ENCODE results near the gene TP63.
"Not testable (repeated sequence)": the region's sequence is repeated elsewhere in the genome, so short reads cannot be mapped to it uniquely, and the experiment has no call there.

The TP63 gene

GRCh38 chr3:189626286-189626685, 4.9 kb upstream of the TP63 start:
- no peak for DNase-seq

- DNase-seq: no peak
Observed at GRCh38 chr3:189629803-189630455, 1.3 kb upstream of the TP63 start.

GRCh38 chr3:189630767-189631372, 319 bp upstream of the TP63 start:
- DNase-seq: no peak

- DNase-seq: no peak
Observed at GRCh38 chr3:189631409-189631808, 220 bp downstream of the TP63 start.

- no peak for DNase-seq
Observed at GRCh38 chr3:189632242-189632641, 1.1 kb downstream of the TP63 start.

- DNase-seq: no peak
Observed at GRCh38 chr3:189635339-189635738, 4.2 kb downstream of the TP63 start.

GRCh38 chr3:189636048-189636447, 4.9 kb downstream of the TP63 start:
- no peak for DNase-seq

GRCh38 chr3:189637750-189638149, 6.6 kb downstream of the TP63 start:
- no peak for DNase-seq

- DNase-seq: no peak
Observed at GRCh38 chr3:189638276-189639031, 7.3 kb downstream of the TP63 start.

- no peak for DNase-seq
Observed at GRCh38 chr3:189641776-189642175, 10.6 kb downstream of the TP63 start.

- no peak for DNase-seq
Observed at GRCh38 chr3:189646853-189647542, 15.8 kb downstream of the TP63 start.

GRCh38 chr3:189652042-189652441, 20.9 kb downstream of the TP63 start:
- DNase-seq: no peak

GRCh38 chr3:189655617-189656016, 24.4 kb downstream of the TP63 start:
- no peak for DNase-seq

GRCh38 chr3:189659571-189659970, 28.4 kb downstream of the TP63 start:
- no peak for DNase-seq

GRCh38 chr3:189664311-189664710, 33.1 kb downstream of the TP63 start:
- no peak for DNase-seq

GRCh38 chr3:189672346-189672745, 41.2 kb downstream of the TP63 start:
- not testable (repeated sequence) for DNase-seq

- no peak for DNase-seq
Observed at GRCh38 chr3:189673535-189673934, 42.3 kb downstream of the TP63 start.

GRCh38 chr3:189674249-189674913, 43.2 kb downstream of the TP63 start:
- no peak for DNase-seq

- DNase-seq: no peak
Observed at GRCh38 chr3:189677667-189678066, 46.5 kb downstream of the TP63 start.

- no peak for DNase-seq
Observed at GRCh38 chr3:189680723-189681122, 49.5 kb downstream of the TP63 start.

- DNase-seq: no peak
Observed at GRCh38 chr3:189683546-189684255, 52.5 kb downstream of the TP63 start.

GRCh38 chr3:189684317-189684716, 53.1 kb downstream of the TP63 start:
- no peak for DNase-seq

All from NCI-H146 (cell line).